ENCODE measurements around the gene CCR1. TPM values are rescaled to one million over a fixed set of nuclear protein-coding genes. Genes with fewer than 3 reads are reported as not detected.

Gene CCR1
- total RNA-seq, 1 donor from 2014 or later, result 2.0 TPM

DNA sequence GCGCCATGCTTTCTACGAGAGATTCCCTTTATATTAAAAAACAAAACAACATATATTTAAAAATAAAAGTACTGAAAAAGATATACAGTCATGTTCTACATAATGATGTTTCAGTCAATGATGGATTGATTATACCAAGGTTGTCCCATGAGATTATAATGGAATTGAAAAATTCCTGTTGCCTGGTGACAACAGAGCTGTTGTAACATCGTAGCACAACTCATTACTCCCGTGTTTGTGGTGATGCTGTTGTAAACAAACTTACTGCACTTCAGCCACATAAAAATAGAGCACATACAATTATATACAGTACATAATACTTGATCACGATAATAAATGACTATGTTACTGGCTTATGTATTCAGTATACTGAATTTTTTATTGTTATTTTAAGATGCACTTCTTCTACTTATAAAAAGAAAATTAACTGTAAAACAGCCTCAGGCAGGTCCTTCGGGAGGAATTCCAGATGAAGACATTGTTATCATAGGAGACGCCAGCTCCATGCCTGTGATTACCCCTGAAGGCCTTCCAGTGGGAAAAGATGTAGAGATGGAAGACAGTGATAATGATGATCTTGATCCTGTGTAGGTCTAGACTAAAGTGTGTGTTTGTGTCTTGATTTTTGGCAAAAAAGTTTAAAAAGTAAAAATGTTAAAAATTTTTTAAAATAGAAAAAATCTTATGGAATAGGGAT is 11.7 kb downstream of the CCR1 start:
- DNase-seq, result no peak
- TF ChIP-seq, protein P1, sequence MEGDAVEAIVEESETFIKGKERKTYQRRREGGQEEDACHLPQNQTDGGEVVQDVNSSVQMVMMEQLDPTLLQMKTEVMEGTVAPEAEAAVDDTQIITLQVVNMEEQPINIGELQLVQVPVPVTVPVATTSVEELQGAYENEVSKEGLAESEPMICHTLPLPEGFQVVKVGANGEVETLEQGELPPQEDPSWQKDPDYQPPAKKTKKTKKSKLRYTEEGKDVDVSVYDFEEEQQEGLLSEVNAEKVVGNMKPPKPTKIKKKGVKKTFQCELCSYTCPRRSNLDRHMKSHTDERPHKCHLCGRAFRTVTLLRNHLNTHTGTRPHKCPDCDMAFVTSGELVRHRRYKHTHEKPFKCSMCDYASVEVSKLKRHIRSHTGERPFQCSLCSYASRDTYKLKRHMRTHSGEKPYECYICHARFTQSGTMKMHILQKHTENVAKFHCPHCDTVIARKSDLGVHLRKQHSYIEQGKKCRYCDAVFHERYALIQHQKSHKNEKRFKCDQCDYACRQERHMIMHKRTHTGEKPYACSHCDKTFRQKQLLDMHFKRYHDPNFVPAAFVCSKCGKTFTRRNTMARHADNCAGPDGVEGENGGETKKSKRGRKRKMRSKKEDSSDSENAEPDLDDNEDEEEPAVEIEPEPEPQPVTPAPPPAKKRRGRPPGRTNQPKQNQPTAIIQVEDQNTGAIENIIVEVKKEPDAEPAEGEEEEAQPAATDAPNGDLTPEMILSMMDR (IDR thresholded peaks at IDR 0.05; ENCODE audit: borderline replicate concordance), result no peak
- H3K4me3 ChIP-seq, result no peak overlapping the region
- H3K4me1 ChIP-seq, result no peaks in the 10 kb centered on the region
- H3K9me3 ChIP-seq (replicated peaks), result peaks cover 39% of the 10 kb centered on the region
- H3K36me3 ChIP-seq, result no peaks in the 10 kb centered on the region
- H3K27me3 ChIP-seq (ENCODE audit: low read depth), result peaks cover 7% of the 10 kb centered on the region
- no peak overlapping the region for H3K27ac ChIP-seq (replicated peaks)
- intact Hi-C loops (cut with micrococcal nuclease), result no loop called here

DNA sequence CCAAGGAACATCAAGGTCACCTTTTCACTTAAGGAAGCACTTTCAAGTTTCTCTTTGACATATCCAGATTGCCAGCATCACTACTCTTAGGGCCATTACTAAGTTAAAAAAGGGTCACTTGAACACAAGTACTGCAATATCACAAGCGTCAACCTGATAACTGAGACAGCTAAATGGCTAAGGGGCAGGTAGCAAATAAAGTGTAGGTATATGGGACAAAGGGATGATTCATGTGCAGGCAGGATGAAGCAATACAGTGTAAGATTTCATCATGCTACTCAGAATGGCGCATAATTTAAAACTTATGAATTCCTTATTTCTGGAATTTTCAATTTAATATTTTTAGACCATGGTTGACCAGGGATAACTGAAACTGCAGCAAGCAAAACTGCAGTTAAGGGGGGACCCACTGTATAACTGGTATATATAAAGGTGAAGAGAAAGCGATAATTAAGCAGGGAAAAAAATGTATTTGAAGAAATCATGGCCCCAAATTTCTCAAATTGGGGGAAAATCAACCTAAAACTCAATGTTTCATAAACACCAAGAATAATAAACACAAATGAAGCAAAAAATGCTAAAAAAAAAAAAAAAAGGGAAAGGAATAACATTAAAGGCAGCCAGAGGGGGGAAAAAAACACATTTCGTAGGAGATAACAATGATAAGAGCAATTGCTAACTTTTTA is 13.1 kb downstream of the CCR1 start:
- DNase-seq, result no peak
- TF ChIP-seq, protein P1 (IDR thresholded peaks at IDR 0.05; ENCODE audit: borderline replicate concordance), result no peak
- Histone ChIP-seq H3K36me3 (no peaks in the 10 kb centered on the region), H3K27ac (replicated peaks) (no peak overlapping the region), H3K4me3 (no peak overlapping the region), H3K9me3 (replicated peaks) (peaks cover 39% of the 10 kb centered on the region), H3K4me1 (no peaks in the 10 kb centered on the region), H3K27me3 (ENCODE audit: low read depth) (peaks cover 13% of the 10 kb centered on the region)
- intact Hi-C loops (cut with micrococcal nuclease), result no loop called here

DNA sequence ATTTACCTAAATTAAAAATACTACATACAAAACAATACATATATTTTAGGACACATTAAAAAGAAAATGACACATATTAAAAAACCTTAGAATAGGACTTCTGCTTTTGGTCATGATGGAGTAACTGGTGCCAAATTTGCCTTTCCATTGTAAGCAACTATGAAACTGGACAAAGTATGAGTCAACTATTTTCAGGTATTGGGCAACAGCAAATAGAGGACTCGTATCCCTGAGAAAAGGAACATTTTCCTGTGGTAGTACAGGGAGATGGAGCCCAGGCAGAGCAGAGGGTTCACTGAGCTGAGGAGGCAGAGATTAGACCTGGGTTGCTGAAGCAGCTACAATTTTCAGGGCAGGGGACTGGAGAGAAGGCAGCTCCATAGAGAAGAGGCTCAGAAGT is 14.7 kb downstream of the CCR1 start:
- intact Hi-C loops (cut with micrococcal nuclease), result no loop called here
- TF ChIP-seq, protein P1 (IDR thresholded peaks at IDR 0.05; ENCODE audit: borderline replicate concordance), result no peak

DNA sequence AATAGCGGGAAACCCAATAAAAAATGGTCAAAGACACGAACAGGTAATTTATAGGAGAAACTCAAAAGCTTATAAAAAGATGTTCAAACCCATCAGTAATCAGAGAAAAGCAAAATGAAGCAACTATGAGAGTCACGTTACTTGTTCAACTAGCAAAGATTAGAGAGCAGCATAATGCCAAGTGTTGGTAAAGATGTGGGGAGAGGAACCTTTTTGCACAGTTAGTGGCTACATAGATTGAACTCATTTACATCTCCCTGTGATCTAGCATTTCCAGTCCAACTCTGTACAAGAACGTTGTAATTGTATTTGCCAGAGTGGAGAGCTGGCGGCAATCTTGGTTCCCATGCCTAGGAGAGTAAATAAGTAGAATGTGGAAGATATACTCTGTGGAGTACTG is 15.2 kb downstream of the CCR1 start:
- no peaks in the 10 kb centered on the region for H3K4me1 ChIP-seq
- H3K27me3 ChIP-seq (ENCODE audit: low read depth), result peaks cover 13% of the 10 kb centered on the region
- H3K27ac ChIP-seq (replicated peaks), result no peak overlapping the region
- H3K9me3 ChIP-seq (replicated peaks), result peaks cover 33% of the 10 kb centered on the region
- DNase-seq, result no peak
- H3K36me3 ChIP-seq, result no peaks in the 10 kb centered on the region
- TF ChIP-seq, protein P1 (IDR thresholded peaks at IDR 0.05; ENCODE audit: borderline replicate concordance), result no peak
- intact Hi-C loops (cut with micrococcal nuclease), result no loop called here
- no peak overlapping the region for H3K4me3 ChIP-seq

More for the DNA sequence above, 14.7 kb downstream of the CCR1 start:
- no peak for DNase-seq
- Histone ChIP-seq H3K9me3 (replicated peaks) (peaks cover 38% of the 10 kb centered on the region), H3K4me1 (no peaks in the 10 kb centered on the region), H3K27me3 (ENCODE audit: low read depth) (peaks cover 13% of the 10 kb centered on the region), H3K36me3 (no peaks in the 10 kb centered on the region), H3K4me3 (no peak overlapping the region), H3K27ac (replicated peaks) (no peak overlapping the region)

DNA sequence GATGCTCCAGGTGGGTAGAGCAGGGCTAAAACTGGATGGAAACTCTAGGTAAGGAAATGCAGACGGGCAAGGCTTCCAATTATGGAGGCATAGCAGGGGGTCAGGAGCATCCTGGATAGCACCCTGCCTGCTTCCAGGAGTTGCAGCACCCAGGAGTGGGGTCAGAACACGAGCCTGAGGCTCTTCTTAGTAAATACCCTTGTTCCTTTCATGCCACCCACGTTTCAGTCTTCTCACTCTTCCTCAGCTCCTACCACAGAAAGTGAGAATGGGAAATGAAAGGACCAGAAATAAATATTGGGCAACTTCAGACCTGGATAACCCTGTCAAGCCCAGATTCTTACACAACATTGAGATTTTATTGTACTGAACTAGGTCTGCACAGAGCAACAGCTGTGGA is 16.4 kb downstream of the CCR1 start:
- Histone ChIP-seq H3K4me1 (no peaks in the 10 kb centered on the region), H3K4me3 (no peak overlapping the region), H3K36me3 (no peaks in the 10 kb centered on the region), H3K27me3 (ENCODE audit: low read depth) (peaks cover 13% of the 10 kb centered on the region), H3K9me3 (replicated peaks) (peaks cover 30% of the 10 kb centered on the region), H3K27ac (replicated peaks) (no peak overlapping the region)
- DNase-seq, result no peak
- intact Hi-C loops (cut with micrococcal nuclease), result no loop called here
- TF ChIP-seq, protein P1 (IDR thresholded peaks at IDR 0.05; ENCODE audit: borderline replicate concordance), result no peak

Measured in left ventricle myocardium inferior (tissue), 1 donor.